Naive B cell (primary cell): Measurements from ENCODE around the gene ARMS2. TPM values are rescaled to one million over a fixed set of nuclear protein-coding genes. Genes with fewer than 3 reads are reported as not detected.

Experiments used
- polyA plus RNA-seq, 6 donors: library from polyadenylated mRNA; unstranded; fragments of 300-500 nt; fragmentation: Illumina TruSeq; gene quantifications; one replicate each; pipeline ENCODE4 v1.2.3, GENCODE V29; 2021; ENCODE audit warnings: low read depth in 6 of 6

Gene ARMS2
- polyA plus RNA-seq, 6 donors from 2014 or later: not detected

Other genes with a start within 250 kb of the ARMS2 start
- not detected for gene BTBD16, start 183.4 kb upstream of the ARMS2 start, polyA plus RNA-seq
- 10 to 100 TPM; 78.2 to 95.7 (median 89.4) TPM for gene PLEKHA1, start 79.9 kb upstream of the ARMS2 start, polyA plus RNA-seq
- not detected for gene HTRA1, start 6.9 kb downstream of the ARMS2 start, polyA plus RNA-seq
- not detected for gene DMBT1, start 106.1 kb downstream of the ARMS2 start, polyA plus RNA-seq
- not detected for gene C10orf120, start 245.2 kb downstream of the ARMS2 start, polyA plus RNA-seq